Endothelial cell of umbilical vein (primary cell): ENCODE results near the gene COG2. TPM values are rescaled to one million over a fixed set of nuclear protein-coding genes. Genes with fewer than 3 reads are reported as not detected.
"Not testable (repeated sequence)": the region's sequence is repeated elsewhere in the genome, so short reads cannot be mapped to it uniquely, and the experiment has no call there.

Experiments
- BruUV-seq: library from RNA; stranded (reverse); fragments of 400-500 nt; replicated peaks from 2 replicates; lab custom pipeline; 2021; lab: Mats Ljungman, UMichigan
- CTCF ChIA-PET: fragments of 300-600, 350-600 bp; sonication (Branson Sonifier 250); formaldehyde crosslinking; loops from one replicate; lab custom pipeline; 2021; ENCODE audit warnings: antibody characterized with exemption, inconsistent platforms; lab: Charles Lee
- POLR2A ChIA-PET: fragments of 300-600, 350-600 bp; sonication (Branson Sonifier 250); formaldehyde crosslinking; loops from one replicate; lab custom pipeline; 2021; ENCODE audit warnings: antibody characterized with exemption, inconsistent platforms; lab: Charles Lee
- DNase-seq: peaks from one replicate; pipeline ENCODE4 v3.0.0-alpha.2; 2011; ENCODE audit warnings: low read depth, low spot score
- FAIRE-seq: peaks from 2 replicates; lab custom pipeline; 2011; peaks lifted over from hg19 to GRCh38; lab: Jason Lieb, UNC
- H2AFZ ChIP-seq: 2 replicates; pipeline ENCODE4 v1.6.0; 2012; ENCODE audit warnings: low read depth, low read length, control low read depth, inconsistent platforms
- H3K27ac ChIP-seq: 2 replicates; pipeline ENCODE4 v1.5.1; 2011; ENCODE audit warnings: low read depth, mild to moderate bottlenecking, control low read depth, low read length, moderate library complexity; ENCODE audit not compliant: insufficient read depth
- H3K27me3 ChIP-seq, 2 experiments: 2 replicates each; pipeline versions ENCODE4 v1.6.0 to v1.6.1; 2011; ENCODE audit warnings: low read length in 2 of 2, mixed read lengths in 1 of 2; ENCODE audit not compliant: control insufficient read depth in 2 of 2, insufficient read depth in 2 of 2
- H3K36me3 ChIP-seq, 2 experiments: 2 replicates in 1 of 2; 3 replicates in 1 of 2; pipeline ENCODE4 v1.5.1; 2011; ENCODE audit warnings: low read length in 2 of 2, mild to moderate bottlenecking in 1 of 2, moderate library complexity in 1 of 2; ENCODE audit not compliant: control insufficient read depth in 2 of 2, insufficient read depth in 2 of 2; ENCODE audit errors: extremely low read depth in 1 of 2
- H3K4me1 ChIP-seq: 3 replicates; pipeline ENCODE4 v1.5.1; 2011; ENCODE audit warnings: mild to moderate bottlenecking, low read length; ENCODE audit not compliant: control insufficient read depth, insufficient read depth; ENCODE audit errors: extremely low read depth
- H3K4me2 ChIP-seq: 2 replicates; pipeline ENCODE4 v1.6.1; 2011; ENCODE audit warnings: low read length, control low read depth, mixed read lengths; ENCODE audit not compliant: insufficient read depth
- H3K4me3 ChIP-seq, 3 experiments: fragments of 200-600 bp in 1 of 3; sonication (generic), shearing (Covaris generic) in 1 of 3; replicated peaks in 1 of 3; 2 replicates each; pipeline ENCODE4 v1.5.1; 2011 to 2016; ENCODE audit warnings: control low read depth in 3 of 3, low read length in 3 of 3, mild to moderate bottlenecking in 2 of 3, inconsistent platforms in 1 of 3, low read depth in 1 of 3, moderate library complexity in 1 of 3; ENCODE audit not compliant: insufficient read depth in 1 of 3
- H3K79me2 ChIP-seq: 2 replicates; pipeline ENCODE4 v1.6.0; 2012; ENCODE audit warnings: low read length, inconsistent platforms; ENCODE audit not compliant: control insufficient read depth, insufficient read depth
- H3K9ac ChIP-seq: replicated peaks from 2 replicates; pipeline ENCODE3; 2011; ENCODE audit warnings: low read length, control low read depth; ENCODE audit not compliant: insufficient read depth; ENCODE audit errors: extremely low read depth
- H3K9me1 ChIP-seq: replicated peaks from 3 replicates; pipeline ENCODE4 v1.6.0; 2011; ENCODE audit warnings: mild to moderate bottlenecking, low read length; ENCODE audit not compliant: control insufficient read depth, insufficient read depth; ENCODE audit errors: extremely low read depth
- H3K9me3 ChIP-seq: replicated peaks from 2 replicates; pipeline ENCODE4 v1.5.1; 2012; ENCODE audit warnings: low read length, inconsistent platforms; ENCODE audit not compliant: control insufficient read depth, insufficient read depth
- H4K20me1 ChIP-seq: replicated peaks from 2 replicates; pipeline ENCODE3; 2011; ENCODE audit warnings: mild to moderate bottlenecking, low read length; ENCODE audit not compliant: control insufficient read depth, insufficient read depth; ENCODE audit errors: extremely low read depth
- CTCF ChIP-seq, 2 donors: IDR thresholded peaks; 1 replicate in 1 of 2; 2 replicates in 1 of 2; pipeline ENCODE4 v1.5.1; 2011; ENCODE audit warnings: low read length in 2 of 2, mild to moderate bottlenecking in 2 of 2, moderate library complexity in 2 of 2, control low read depth in 1 of 2, inconsistent platforms in 1 of 2, low read depth in 1 of 2; ENCODE audit not compliant: insufficient read depth in 1 of 2; ENCODE audit errors: extremely low read depth in 1 of 2
- EZH2 ChIP-seq: IDR thresholded peaks from 2 replicates; pipeline ENCODE4 v1.6.1; 2012; ENCODE audit warnings: borderline replicate concordance, low read depth, mild to moderate bottlenecking, moderate library complexity, low read length, inconsistent platforms; ENCODE audit not compliant: severe bottlenecking
- FOS ChIP-seq: IDR thresholded peaks from 2 replicates; pipeline ENCODE4 v1.6.1; 2011; ENCODE audit warnings: mild to moderate bottlenecking, low read length, moderate library complexity, borderline replicate concordance; ENCODE audit not compliant: insufficient read depth
- GATA2 ChIP-seq: IDR thresholded peaks from 2 replicates; pipeline ENCODE4 v1.7.0; 2011; ENCODE audit warnings: low read depth, mild to moderate bottlenecking, moderate library complexity, mixed read lengths, low read length; ENCODE audit not compliant: insufficient read length, insufficient read depth
- JUN ChIP-seq: IDR thresholded peaks from 2 replicates; pipeline ENCODE4 v1.6.1; 2011; ENCODE audit warnings: borderline replicate concordance, low read depth; ENCODE audit not compliant: insufficient read length, insufficient read depth
- MAX ChIP-seq: IDR thresholded peaks from 2 replicates; pipeline ENCODE4 v1.6.1; 2011; ENCODE audit not compliant: insufficient read depth, insufficient read length
- MYC ChIP-seq: IDR thresholded peaks from one replicate; pipeline ENCODE4 v1.6.1; 2011; ENCODE audit warnings: mild to moderate bottlenecking, low read depth, low read length
- POLR2A ChIP-seq: IDR thresholded peaks from 2 replicates; pipeline ENCODE4 v1.6.1; 2012; ENCODE audit warnings: low read depth, mild to moderate bottlenecking, control low read depth, low read length
- POLR2AphosphoS5 ChIP-seq: IDR thresholded peaks from 2 replicates; pipeline ENCODE4 v1.6.1; 2012; ENCODE audit warnings: low read depth, mild to moderate bottlenecking, control low read depth, low read length, moderate library complexity; ENCODE audit not compliant: insufficient read depth
- dilution Hi-C: fragments of 300-500 bp; cut with MboI; formaldehyde crosslinking; loops from one replicate; pipeline ENCODE4 v1.15.0; 2019; ENCODE audit warnings: low sequenced_read_pairs; ENCODE audit not compliant: extremely low pct_ligation_motif_present
- intact Hi-C: fragments of 100-400 bp; cut with micrococcal nuclease; formaldehyde crosslinking; loops from one replicate; pipeline ENCODE4 v1.10.0; 2022
- polyA plus RNA-seq, 4 experiments: library from polyadenylated mRNA; depleted of rRNA in 3 of 4; stranded (reverse) in 3 of 4; unstranded in 1 of 4; fragments of >200 nt; gene quantifications; 2 replicates each; pipeline versions ENCODE4 v1.2.1 to v1.2.3, GENCODE V29; 2011 to 2012; ENCODE audit warnings: missing spikeins in 1 of 4
- total RNA-seq: library from RNA; stranded (reverse); gene quantifications from 2 replicates; pipeline ENCODE4 v1.2.3, GENCODE V29; 2021

COG2 gene
- total and polyA plus RNA-seq, 2 donors (not counting 3 experiments of a cell fraction or from before 2014, with no cell fraction given): 7.6 to 24.2 TPM

- POLR2A ChIA-PET: no interaction called here
- dilution Hi-C loops: no loop called here
- no peak overlapping the region for H3K9ac ChIP-seq
Measured at GRCh38 chr1:230715510-230715909, 73.2 kb downstream of the COG2 start.

GRCh38 chr1:230716453-230716852 lies 74.2 kb downstream of the COG2 start:
- not testable (repeated sequence) for BruUV-seq

More at GRCh38 chr1:230715510-230715909, 73.2 kb downstream of the COG2 start:
- no peaks in the 10 kb centered on the region for H4K20me1 ChIP-seq
- no peak overlapping the region for H3K27ac ChIP-seq
- no TSS peak for BruUV-seq
- CTCF ChIA-PET: no interaction called here
- H3K9me1 ChIP-seq: no peaks in the 10 kb centered on the region
- no peaks in the 10 kb centered on the region for H3K79me2 ChIP-seq
- no peaks in the 10 kb centered on the region for H3K27me3 ChIP-seq
- H3K36me3 ChIP-seq: no peaks in the 10 kb centered on the region
- no peak overlapping the region for H2AFZ ChIP-seq
- TF ChIP-seq JUN (no peak), MYC (no peak), MAX (no peak), POLR2AphosphoS5 (no peak), EZH2 (no peak), FOS (no peak), POLR2A (no peak), GATA2 (no peak), CTCF (IDR thresholded peaks at IDR 0.05; ENCODE audit: extremely low read depth in 1 of 2, insufficient read depth in 1 of 2, low read depth in 1 of 2, low read length in 2 of 2) (no peak)
- FAIRE-seq: no peak
- intact Hi-C loops: no loop called here
- H3K4me2 ChIP-seq: no peak overlapping the region
- no peak for DNase-seq
- no peaks in the 10 kb centered on the region for H3K4me1 ChIP-seq
- H3K4me3 ChIP-seq: no peak overlapping the region
- no peaks in the 10 kb centered on the region for H3K9me3 ChIP-seq

More at GRCh38 chr1:230716453-230716852, 74.2 kb downstream of the COG2 start:
- H3K4me2 ChIP-seq, H3K4me1 ChIP-seq, H2AFZ ChIP-seq, DNase-seq, H4K20me1 ChIP-seq, H3K27ac ChIP-seq, H3K79me2 ChIP-seq, FAIRE-seq, dilution Hi-C loops, POLR2A ChIA-PET, H3K27me3 ChIP-seq, H3K4me3 ChIP-seq, H3K36me3 ChIP-seq, H3K9ac ChIP-seq, H3K9me1 ChIP-seq, H3K9me3 ChIP-seq: not testable (repeated sequence)
- CTCF ChIA-PET: interaction anchor here (1.4 kb wide), 1 partner anchor 34 kb away, joined by 3 read pairs; no protein-coding TSS in a partner anchor
- intact Hi-C loops: loop anchor here (1.0 kb wide), 1 partner anchor 20 kb away; no protein-coding TSS in a partner anchor
